Mammary epithelial cell (primary cell): Measurements from ENCODE around the gene DGKI.

Source experiments
- CTCF ChIP-seq, 2 donors: IDR thresholded peaks in 1 of 2; conservative IDR thresholded peaks in 1 of 2; 2 replicates each; pipeline ENCODE4 v1.5.1; 2011 to 2012; ENCODE audit warnings: inconsistent platforms in 2 of 2, low read length in 2 of 2, mild to moderate bottlenecking in 2 of 2, control low read depth in 1 of 2, low read depth in 1 of 2; ENCODE audit not compliant: insufficient read depth in 1 of 2; ENCODE audit errors: extremely low read depth in 1 of 2
- EZH2 ChIP-seq: IDR thresholded peaks from 2 replicates; pipeline ENCODE4 v1.6.1; 2012; ENCODE audit warnings: low read length, inconsistent platforms, borderline replicate concordance

- TF ChIP-seq CTCF (conservative IDR thresholded peaks at IDR 0.05 in 1 of 2, IDR thresholded peaks at IDR 0.05 in 1 of 2; ENCODE audit: extremely low read depth in 1 of 2, insufficient read depth in 1 of 2, low read depth in 1 of 2, low read length in 2 of 2) (no peak), EZH2 (no peak)
Measured at GRCh38 chr7:137535579-137535978, 311.2 kb downstream of the DGKI start.
